GM18526 (cell line): ENCODE data around the gene EML4.

Source experiments
- POLR2A ChIP-seq: IDR thresholded peaks from 3 replicates; pipeline ENCODE4 v1.6.1; 2011; ENCODE audit not compliant: insufficient read length; ENCODE audit errors: extremely low read depth

Gene EML4

DNA sequence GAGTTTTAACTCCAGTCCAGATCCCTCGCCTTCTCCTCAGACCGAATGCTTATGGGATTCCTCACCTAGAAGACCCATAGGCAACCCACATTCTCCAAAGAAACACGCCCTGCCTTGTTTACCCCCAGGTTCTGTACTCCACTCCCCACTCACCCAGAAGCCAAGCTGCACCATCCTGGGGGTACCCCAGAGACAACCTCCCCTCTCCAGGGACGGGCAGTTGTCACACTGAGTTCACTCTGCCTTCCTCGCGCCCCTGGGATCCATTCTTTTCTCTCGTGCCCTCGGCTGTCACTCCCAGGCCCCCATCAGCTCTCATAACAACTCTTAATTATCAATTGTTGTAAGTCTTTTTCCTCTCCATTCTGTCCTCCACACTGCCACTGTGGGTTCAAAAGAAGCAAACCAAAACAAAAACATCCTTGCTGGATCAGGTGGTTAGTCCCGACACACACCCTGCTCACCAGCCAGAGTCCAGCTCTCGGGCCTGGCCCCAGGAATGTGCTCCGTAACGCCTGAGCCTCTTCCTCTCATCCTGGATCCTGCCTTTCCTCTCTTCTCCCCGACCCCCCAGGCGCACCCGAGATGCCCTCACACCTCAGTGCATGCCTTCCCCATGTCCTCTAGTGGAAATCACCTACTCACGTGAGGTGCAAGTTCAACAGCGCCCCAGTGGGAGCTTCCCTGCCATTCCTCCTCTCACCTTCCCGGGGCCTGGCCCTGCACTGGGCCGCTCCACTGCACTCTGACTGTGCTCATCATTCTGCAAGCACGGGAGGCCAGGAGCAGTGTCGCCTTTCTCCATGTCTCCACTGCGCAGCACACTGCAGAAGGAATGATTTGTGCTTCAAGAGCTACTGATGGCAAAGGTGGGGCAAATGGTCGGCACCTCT is 171.1 kb downstream of the EML4 start:
- TF ChIP-seq POLR2A = no peak

- no peak for TF ChIP-seq POLR2A
These were observed 171.9 kb downstream of the EML4 start for GRCh38 chr2:42340938-42341636.

DNA sequence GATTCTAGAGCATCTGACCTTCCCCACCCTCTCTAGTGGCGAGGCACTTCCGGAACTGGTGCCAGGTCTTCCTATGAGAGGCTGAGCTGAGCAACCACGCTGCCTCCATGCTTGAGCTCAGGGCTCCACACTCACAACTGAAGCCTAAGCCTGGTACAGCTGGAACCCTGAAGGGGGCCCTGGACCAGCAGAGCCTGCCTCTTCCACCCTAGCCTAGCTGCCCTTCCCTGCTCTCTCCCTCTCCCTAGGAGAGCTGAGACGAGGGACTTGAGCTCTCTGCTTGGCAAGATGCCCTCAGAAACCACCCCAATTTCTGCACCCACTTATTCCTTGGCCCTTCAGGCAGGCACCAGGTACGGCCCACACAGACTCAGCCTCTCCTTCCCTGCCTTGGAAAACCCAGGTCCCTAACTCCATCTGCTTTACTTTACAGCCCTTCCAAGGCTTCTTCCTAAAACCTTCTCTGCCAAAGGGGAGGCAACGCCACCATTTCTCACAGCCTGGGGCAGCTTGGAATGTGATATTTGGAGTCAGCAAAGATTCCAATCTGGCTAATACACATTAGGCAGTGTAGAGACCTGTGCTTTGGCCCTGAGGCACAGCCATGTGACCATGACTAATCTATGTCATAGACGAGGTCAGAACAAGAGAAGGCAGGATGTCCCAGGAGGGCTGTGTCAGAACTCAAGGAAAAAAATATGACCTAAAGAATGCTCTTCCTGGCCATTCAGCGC is 173.1 kb downstream of the EML4 start:
- no peak for TF ChIP-seq POLR2A

- no peak for TF ChIP-seq POLR2A
These were observed 173.7 kb downstream of the EML4 start for GRCh38 chr2:42342795-42343241.

DNA sequence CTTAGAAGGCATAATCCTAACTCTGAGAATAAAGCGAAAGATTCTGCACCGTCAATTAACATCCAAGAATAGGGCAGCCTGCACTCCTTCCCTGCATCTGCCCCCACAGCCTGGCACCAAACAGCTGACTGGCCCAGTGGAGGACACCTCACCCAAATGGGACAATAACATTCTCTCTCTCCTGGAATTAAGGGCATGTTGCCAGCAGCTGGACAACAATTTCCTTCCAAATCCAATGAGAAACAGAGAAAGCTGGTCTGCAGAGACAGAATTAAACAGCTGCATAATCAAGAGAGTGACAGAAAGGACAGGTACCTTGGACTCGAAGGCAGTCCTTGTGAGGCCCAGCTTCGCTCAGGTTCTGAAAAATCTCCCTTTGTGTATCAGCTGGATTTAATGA is 176.8 kb downstream of the EML4 start:
- no peak for TF ChIP-seq POLR2A

DNA sequence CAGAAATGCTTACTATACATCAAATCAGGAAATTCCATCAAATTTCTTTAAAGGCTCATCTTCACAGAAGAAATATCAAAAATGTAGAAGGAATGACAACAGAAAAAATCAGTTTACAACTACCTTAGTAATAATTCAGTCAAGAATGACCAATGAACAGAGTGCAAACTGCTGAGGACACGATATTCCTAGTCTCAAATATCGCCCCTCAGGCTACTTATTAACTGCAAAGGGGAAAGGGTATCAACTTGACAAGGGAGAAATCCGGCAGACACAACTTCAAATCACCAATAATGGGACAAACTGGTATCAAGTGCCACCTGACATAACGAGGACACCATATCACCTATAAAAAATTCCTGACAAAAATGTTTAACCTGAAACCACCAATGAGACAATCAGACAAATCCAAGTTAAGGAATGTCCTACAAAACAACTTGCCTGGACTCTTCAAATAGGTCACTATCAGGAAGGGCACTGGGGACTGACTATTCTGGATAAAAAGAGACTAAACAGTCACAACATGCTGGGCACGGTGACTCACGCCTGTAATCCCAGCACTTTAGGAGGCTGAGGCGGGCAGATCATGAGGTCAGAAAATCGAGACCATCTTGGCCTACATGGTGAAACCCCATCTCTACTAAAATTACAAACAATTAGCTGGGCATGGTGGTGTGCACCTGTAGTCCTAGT is 179.1 kb downstream of the EML4 start:
- no peak for TF ChIP-seq POLR2A

- TF ChIP-seq POLR2A = no peak
These were observed 181.4 kb downstream of the EML4 start for GRCh38 chr2:42350434-42351063.

GRCh38 chr2:42351864-42352263 is 182.7 kb downstream of the EML4 start:
- no peak for TF ChIP-seq POLR2A

- no peak for TF ChIP-seq POLR2A
These were observed 184.8 kb downstream of the EML4 start for GRCh38 chr2:42353792-42354429.

DNA sequence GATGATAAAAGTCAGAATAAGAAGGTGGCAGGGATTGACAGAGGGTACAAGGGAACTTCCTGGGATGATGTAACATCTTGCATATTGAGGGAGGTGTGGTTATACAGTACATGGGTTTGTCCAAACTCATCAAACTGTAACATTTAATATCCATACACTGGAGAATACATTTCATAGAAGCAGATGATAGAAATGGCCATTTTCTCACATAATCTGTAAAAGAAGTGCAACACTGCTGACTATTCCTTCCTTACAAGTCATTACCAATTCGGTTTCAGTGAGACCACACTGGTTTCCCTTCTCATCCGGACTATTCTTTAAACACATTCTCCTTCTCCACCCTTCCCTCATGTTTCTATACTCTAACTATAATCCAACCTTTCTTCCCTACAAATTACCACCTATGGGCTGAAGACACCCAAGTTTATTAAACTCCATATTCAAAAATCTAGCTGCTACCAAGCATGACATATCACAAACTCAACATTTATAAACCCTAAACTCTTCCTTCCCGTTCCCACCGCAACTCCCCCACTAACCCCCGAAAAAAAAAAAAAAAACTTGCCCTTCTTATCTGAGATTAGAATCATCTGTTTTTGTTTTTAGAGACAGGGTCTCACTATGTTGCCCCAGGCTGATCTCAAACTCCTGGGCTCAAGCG is 190.3 kb downstream of the EML4 start:
- TF ChIP-seq POLR2A = no peak

DNA sequence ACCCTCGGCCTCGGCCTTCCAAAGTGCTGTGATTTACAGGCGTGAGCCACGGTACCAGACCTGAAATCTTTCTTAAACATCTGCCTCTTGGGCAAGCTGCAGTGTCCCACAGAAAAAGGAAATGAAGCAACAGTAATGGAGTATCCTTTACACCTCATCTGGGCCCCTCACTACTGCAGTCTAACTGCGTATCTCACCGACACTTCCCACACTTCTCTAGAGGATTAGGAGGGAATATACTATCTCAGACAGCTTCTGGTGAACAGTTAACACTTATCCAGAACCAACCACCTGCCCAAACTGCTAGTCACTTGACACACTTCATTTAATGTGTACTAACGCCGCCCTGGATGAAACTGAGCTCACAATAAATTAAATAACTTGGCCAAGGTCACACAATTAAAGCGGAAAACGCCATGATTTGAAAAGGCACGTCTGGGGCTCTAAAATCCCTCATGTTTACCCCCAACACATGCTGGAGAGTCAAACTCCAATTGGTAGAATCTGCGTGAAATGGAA is 190.9 kb downstream of the EML4 start:
- TF ChIP-seq POLR2A = no peak

- TF ChIP-seq POLR2A = no peak
These were observed 191.3 kb downstream of the EML4 start for GRCh38 chr2:42360493-42360889.
